T-helper 1 cell treated with Interleukin-12 subunit alpha and Interleukin-12 subunit beta and Interleukin-4 antibody, amounts not matched to agents 30 μg/mL and 1 μg/mL, for 36 hours (primary cell): ENCODE results near the gene ARNT2.

Experiments used
- H3K27ac Mint-ChIP-seq: one replicate; pipeline ENCODE4 v1.8.0; 2021; ENCODE audit warnings: mild to moderate bottlenecking, mixed read lengths
- H3K27me3 Mint-ChIP-seq: one replicate; pipeline ENCODE4 v1.8.0; 2021; ENCODE audit warnings: low read depth, mixed read lengths
- H3K36me3 Mint-ChIP-seq: one replicate; pipeline ENCODE4 v1.8.0; 2021; ENCODE audit warnings: low read depth, mixed read lengths
- H3K4me1 Mint-ChIP-seq: one replicate; pipeline ENCODE4 v1.8.0; 2021; ENCODE audit warnings: low read depth, mixed read lengths
- H3K4me3 Mint-ChIP-seq: one replicate; pipeline ENCODE4 v1.8.0; 2021; ENCODE audit warnings: mild to moderate bottlenecking, moderate library complexity, mixed read lengths
- H3K9me3 Mint-ChIP-seq: one replicate; pipeline ENCODE4 v1.8.0; 2021; ENCODE audit warnings: mixed read lengths

The ARNT2 gene

GRCh38 chr15:80597076-80597475, 192.9 kb downstream of the ARNT2 start:
- no peaks in the 10 kb centered on the region for H3K36me3 Mint-ChIP-seq
- H3K27ac Mint-ChIP-seq, result no peak overlapping the region
- no peaks in the 10 kb centered on the region for H3K9me3 Mint-ChIP-seq
- peaks cover 11% of the 10 kb centered on the region for H3K27me3 Mint-ChIP-seq
- no peaks in the 10 kb centered on the region for H3K4me1 Mint-ChIP-seq
- H3K4me3 Mint-ChIP-seq, result no peak overlapping the region

GRCh38 chr15:80599359-80599758, 195.2 kb downstream of the ARNT2 start:
- Mint-ChIP-seq H3K27me3 (peaks cover 11% of the 10 kb centered on the region), H3K36me3 (no peaks in the 10 kb centered on the region), H3K4me1 (no peaks in the 10 kb centered on the region), H3K27ac (no peak overlapping the region), H3K4me3 (no peak overlapping the region), H3K9me3 (no peaks in the 10 kb centered on the region)

GRCh38 chr15:80600626-80601025, 196.4 kb downstream of the ARNT2 start:
- Mint-ChIP-seq H3K4me1 (no peaks in the 10 kb centered on the region), H3K27ac (no peak overlapping the region), H3K4me3 (no peak overlapping the region), H3K27me3 (peaks cover 11% of the 10 kb centered on the region), H3K9me3 (no peaks in the 10 kb centered on the region), H3K36me3 (no peaks in the 10 kb centered on the region)

GRCh38 chr15:80601256-80601655, 197.1 kb downstream of the ARNT2 start:
- no peak overlapping the region for H3K27ac Mint-ChIP-seq
- peaks cover 11% of the 10 kb centered on the region for H3K27me3 Mint-ChIP-seq
- H3K4me1 Mint-ChIP-seq, result no peaks in the 10 kb centered on the region
- no peak overlapping the region for H3K4me3 Mint-ChIP-seq
- H3K36me3 Mint-ChIP-seq, result no peaks in the 10 kb centered on the region
- H3K9me3 Mint-ChIP-seq, result no peaks in the 10 kb centered on the region

- H3K4me3 Mint-ChIP-seq, result no peak overlapping the region
- no peak overlapping the region for H3K27ac Mint-ChIP-seq
- peaks cover 16% of the 10 kb centered on the region for H3K27me3 Mint-ChIP-seq
- H3K36me3 Mint-ChIP-seq, result no peaks in the 10 kb centered on the region
- H3K4me1 Mint-ChIP-seq, result no peaks in the 10 kb centered on the region
- H3K9me3 Mint-ChIP-seq, result no peaks in the 10 kb centered on the region
Measured at GRCh38 chr15:80604583-80605575, 200.7 kb downstream of the ARNT2 start.

- peaks cover 9% of the 10 kb centered on the region for H3K27me3 Mint-ChIP-seq
- H3K36me3 Mint-ChIP-seq, result no peaks in the 10 kb centered on the region
- H3K9me3 Mint-ChIP-seq, result no peaks in the 10 kb centered on the region
- no peaks in the 10 kb centered on the region for H3K4me1 Mint-ChIP-seq
- H3K27ac Mint-ChIP-seq, result no peak overlapping the region
- no peak overlapping the region for H3K4me3 Mint-ChIP-seq
Measured at GRCh38 chr15:80605591-80606150, 201.5 kb downstream of the ARNT2 start.

- H3K27me3 Mint-ChIP-seq, result peaks cover 8% of the 10 kb centered on the region
- H3K4me3 Mint-ChIP-seq, result no peak overlapping the region
- no peaks in the 10 kb centered on the region for H3K36me3 Mint-ChIP-seq
- no peaks in the 10 kb centered on the region for H3K9me3 Mint-ChIP-seq
- H3K27ac Mint-ChIP-seq, result no peak overlapping the region
- no peaks in the 10 kb centered on the region for H3K4me1 Mint-ChIP-seq
Measured at GRCh38 chr15:80606511-80607071, 202.4 kb downstream of the ARNT2 start.

- no peak overlapping the region for H3K4me3 Mint-ChIP-seq
- H3K27ac Mint-ChIP-seq, result no peak overlapping the region
- no peaks in the 10 kb centered on the region for H3K4me1 Mint-ChIP-seq
- H3K36me3 Mint-ChIP-seq, result no peaks in the 10 kb centered on the region
- H3K27me3 Mint-ChIP-seq, result peaks cover 8% of the 10 kb centered on the region
- H3K9me3 Mint-ChIP-seq, result no peaks in the 10 kb centered on the region
Measured at GRCh38 chr15:80607287-80607980, 203.3 kb downstream of the ARNT2 start.

- H3K27ac Mint-ChIP-seq, result no peak overlapping the region
- no peak overlapping the region for H3K4me3 Mint-ChIP-seq
- no peaks in the 10 kb centered on the region for H3K36me3 Mint-ChIP-seq
- H3K27me3 Mint-ChIP-seq, result peaks cover 8% of the 10 kb centered on the region
- H3K9me3 Mint-ChIP-seq, result no peaks in the 10 kb centered on the region
- no peaks in the 10 kb centered on the region for H3K4me1 Mint-ChIP-seq
Measured at GRCh38 chr15:80608688-80609087, 204.5 kb downstream of the ARNT2 start.

GRCh38 chr15:80609091-80609490, 204.9 kb downstream of the ARNT2 start:
- no peaks in the 10 kb centered on the region for H3K4me1 Mint-ChIP-seq
- H3K27me3 Mint-ChIP-seq, result peaks cover 8% of the 10 kb centered on the region

GRCh38 chr15:80609512-80609946, 205.3 kb downstream of the ARNT2 start:
- Mint-ChIP-seq H3K27ac (no peak overlapping the region), H3K4me3 (no peak overlapping the region), H3K4me1 (no peaks in the 10 kb centered on the region), H3K9me3 (no peaks in the 10 kb centered on the region), H3K27me3 (peaks cover 8% of the 10 kb centered on the region), H3K36me3 (no peaks in the 10 kb centered on the region)

More at GRCh38 chr15:80609091-80609490, 204.9 kb downstream of the ARNT2 start:
- Mint-ChIP-seq H3K27ac (no peak overlapping the region), H3K36me3 (no peaks in the 10 kb centered on the region), H3K9me3 (no peaks in the 10 kb centered on the region), H3K4me3 (no peak overlapping the region)

- Mint-ChIP-seq H3K4me3 (no peak overlapping the region), H3K9me3 (no peaks in the 10 kb centered on the region), H3K36me3 (no peaks in the 10 kb centered on the region), H3K4me1 (no peaks in the 10 kb centered on the region), H3K27ac (no peak overlapping the region), H3K27me3 (peaks cover 8% of the 10 kb centered on the region)
Measured at GRCh38 chr15:80611543-80612080, 207.4 kb downstream of the ARNT2 start.

GRCh38 chr15:80612118-80612823, 208.1 kb downstream of the ARNT2 start:
- H3K27me3 Mint-ChIP-seq, result peaks cover 8% of the 10 kb centered on the region
- H3K36me3 Mint-ChIP-seq, result no peaks in the 10 kb centered on the region
- H3K9me3 Mint-ChIP-seq, result no peaks in the 10 kb centered on the region
- no peak overlapping the region for H3K4me3 Mint-ChIP-seq
- H3K4me1 Mint-ChIP-seq, result no peaks in the 10 kb centered on the region
- H3K27ac Mint-ChIP-seq, result no peak overlapping the region
